Heart left ventricle (tissue), 13 donors: ENCODE results near the gene GPC6.

Experiments used
- CTCF ChIP-seq, 12 donors: fragments of 200-600 bp; sonication (generic) in 4 of 12; IDR thresholded peaks; one replicate each; pipeline versions ENCODE4 v1.5.0 to v1.8.0; 2018 to 2022; ENCODE audit warnings: antibody characterized with exemption in 12 of 12, mild to moderate bottlenecking in 5 of 12
- POLR2A ChIP-seq, 2 donors: fragments of 450-650 bp; IDR thresholded peaks; one replicate each; pipeline ENCODE4 v1.6.1; 2017; ENCODE audit warnings: antibody characterized with exemption in 2 of 2, mild to moderate bottlenecking in 2 of 2, moderate library complexity in 2 of 2
- donor health status: ischemic (EF 13 %, LVEDD 7.1; RV severe dilation, severe dysfunction).
- donor health status: DM: no; HTN: yes; CAD: no.
- donor health status: DM: no; HTN: no; CAD: no.
- donor health status: ischemic (EF 25% LVEDD 6.9; RV normal size, moderate dysfunction).
- donor health status: ischemic (EF 25% LVEDD 5.7; RV mildly dilated, moderate dysfunction).
- donor health status: ischemic (EF 35%, LVEDD 5.7; RV mildly dilated, moderate dysfunction).
- donor health status: nonischemic (EF 11% LVEDD 7.7; RV severe dilation, severe dysfunction).
- donor health status: DM: yes; HTN: yes; CAD: no.
- donor health status: PGD.
- donor health status: ischemic (EF 29% LVEDD 5.4; RV normal size, mild dysfunction).
- donor health status: nonischemic (EF 23%, LVEDD 6.1; RV moderate dilation, normal function).

- TF ChIP-seq CTCF (IDR thresholded peaks at IDR 0.05) (no peak), POLR2A (IDR thresholded peaks at IDR 0.05) (no peak)
Measured at GRCh38 chr13:93199856-93200255, 26.8 kb upstream of the GPC6 start.
